Adrenal gland (tissue), 19 donors: ENCODE data around the gene SP7. TPM values are rescaled to one million over a fixed set of nuclear protein-coding genes. Genes with fewer than 3 reads are reported as not detected.
A peak's percentile ranks its signal among the peaks of the same experiment; 100 is the strongest.

Experiments
- DNase-seq, 7 donors: peaks; one replicate each; pipeline ENCODE4 v3.0.0-alpha.2; 2019 to 2020
- H3K27ac ChIP-seq, 5 donors: fragments of 200-600 bp; sonication (generic) in 4 of 5; 1 replicate in 3 of 5; 2 replicates in 2 of 5; pipeline versions ENCODE4 v1.5.1 to v1.8.0; 2016 to 2020; ENCODE audit warnings: mild to moderate bottlenecking in 1 of 5
- H3K27me3 ChIP-seq: fragments of 200-600 bp; 2 replicates; pipeline ENCODE4 v1.8.0; 2021
- H3K36me3 ChIP-seq, 2 donors: fragments of 200-600 bp; replicated peaks in 1 of 2; 1 replicate in 1 of 2; 2 replicates in 1 of 2; pipeline versions ENCODE4 v1.5.1 to v1.8.0; 2018 to 2022
- H3K4me1 ChIP-seq, 2 donors: fragments of 200-600 bp; replicated peaks in 1 of 2; 1 replicate in 1 of 2; 2 replicates in 1 of 2; pipeline versions ENCODE4 v1.5.1 to v1.8.0; 2018 to 2021
- H3K4me3 ChIP-seq, 4 donors: fragments of 200-600 bp; sonication (generic) in 3 of 4; one replicate each; pipeline ENCODE4 v1.5.1; 2016 to 2018
- H3K9me3 ChIP-seq, 3 donors: fragments of 200-600 bp; sonication (generic) in 1 of 3; replicated peaks in 1 of 3; 1 replicate in 2 of 3; 2 replicates in 1 of 3; pipeline versions ENCODE4 v1.5.1 to v1.8.0; 2016 to 2021
- CTCF ChIP-seq, 6 experiments: fragments of 450-650 bp in 4 of 6; fragments of 200-600 bp in 2 of 6; sonication (generic) in 1 of 6; IDR thresholded peaks; 1 replicate in 5 of 6; 2 replicates in 1 of 6; pipeline versions ENCODE4 v1.5.1 to v1.8.0; 2016 to 2021; ENCODE audit warnings: antibody characterized with exemption in 6 of 6, mild to moderate bottlenecking in 2 of 6, moderate library complexity in 1 of 6
- POLR2A ChIP-seq, 2 donors: fragments of 450-650 bp; IDR thresholded peaks; one replicate each; pipeline ENCODE4 v1.6.1; 2017; ENCODE audit warnings: antibody characterized with exemption in 2 of 2, mild to moderate bottlenecking in 2 of 2, moderate library complexity in 1 of 2
- WGBS, 4 donors: extraction: QIAGEN DNeasy Blood & Tissue Kit in 2 of 4; methylation state at CpG; one replicate each; pipeline versions ENCODE4 v1.1.5 to v1.1.7; 2013 to 2017; 5-methylcytosine and 5-hydroxymethylcytosine counted together
- intact Hi-C, 2 donors: fragments of 100-400 bp; cut with DNase I; formaldehyde crosslinking; loops; one replicate each; pipeline versions ENCODE4 v1.14.1 to v1.15.0; 2022 to 2023
- long read RNA-seq, 10 donors: library from polyadenylated mRNA in 3 of 10; unstranded in 2 of 10; stranded (forward) in 1 of 10; transcript quantifications; one replicate each; pipeline ENCODE4 v2.0.0 and lab custom pipeline, GENCODE V29; 2021 to 2026
- polyA plus RNA-seq, 3 donors: library from polyadenylated mRNA; stranded (reverse); fragments of 200-250 nt in 2 of 3; fragments of 350-450 nt in 1 of 3; fragmentation: Illumina TruSeq in 1 of 3; extraction: RNeasy Lipid Tissue Mini Kit (QIAGEN cat#74804) in 1 of 3; gene quantifications; one replicate each; pipeline ENCODE4 v1.2.3, GENCODE V29; 2013 to 2014
- total RNA-seq, 9 donors: library from RNA; depleted of rRNA in 4 of 9; stranded (reverse); fragments of >200 nt in 4 of 9; fragments of 120-200 nt in 1 of 9; fragmentation: NEBNext Ultra II Directional in 1 of 9; extraction: Animal tissue kit (Norgen Biotek cat#: 25700) in 1 of 9; gene quantifications; one replicate each; pipeline versions ENCODE4 v1.1.0 to v1.2.4, GENCODE V29; 2013 to 2023
- donor health status: healthy with polysubstance abuse.
- donor health status: Bipolar disorder and iron deficiency.
- donor health status: DM: yes; HTN: yes; CAD: no.
- donor health status: DM: no; HTN: no; CAD: no.
- donor health status: DM: no; HTN: no; CAD: no.
- donor health status: DM: yes; HTN: yes; CAD: no.

SP7 gene
- total RNA-seq (not detected), polyA plus RNA-seq (under 1 TPM in 1 of 3 donors, not detected in 2; 0.03 TPM)
- long read RNA-seq, donor 1: 0 reads
- long read RNA-seq, donor 2, partial matches to known transcripts: 152 of 188 reads
- long read RNA-seq, donor 2, other reads (novel, unspliced or antisense): 36 of 188 reads
- long read RNA-seq, donor 3, partial matches to known transcripts: 300 of 306 reads
- long read RNA-seq, donor 3, other reads (novel, unspliced or antisense): 6 of 306 reads
- long read RNA-seq, donor 4: 0 reads
- long read RNA-seq, donor 5: 0 reads
- long read RNA-seq, donor 6: 0 reads
- long read RNA-seq, donor 7: 0 reads
- long read RNA-seq, donor 8, partial matches to known transcripts: 739 of 853 reads
- long read RNA-seq, donor 8, other reads (novel, unspliced or antisense): 114 of 853 reads
- long read RNA-seq, donor 9: 0 reads
- long read RNA-seq, donor 10, partial matches to known transcripts: 215 of 312 reads
- long read RNA-seq, donor 10, other reads (novel, unspliced or antisense): 97 of 312 reads

GRCh38 chr12:53336181-53336681 lies at the start of gene SP7:
Gene SP7 (minus strand): TSS chr12:53336354. CDS start chr12:53335646, 708 bp downstream.
- H3K9me3 ChIP-seq: no peaks in the 10 kb centered on the region
- peaks cover 10% of the 10 kb centered on the region for H3K27me3 ChIP-seq
- no peak within 1 kb of the TSS for H3K4me3 ChIP-seq
- H3K27ac ChIP-seq: no peak within 1 kb of the TSS
- intact Hi-C loops: loop anchor here in 1 of 2 donors (5.0 kb wide), 1 partner anchor 86 kb away; the partner anchor contains the start of gene AMHR2
- DNase-seq: no peak
- 38 to 62% (median 53%) methylated on average over 8 to 15 of the region's 15 CpGs for WGBS, 4 donors
- no peaks in the 10 kb centered on the region for H3K4me1 ChIP-seq
- H3K36me3 ChIP-seq: no peaks in the 10 kb centered on the region
- TF ChIP-seq POLR2A (IDR thresholded peaks at IDR 0.05) (no peak), CTCF (IDR thresholded peaks at IDR 0.05) (no peak)

GRCh38 chr12:53383258-53383657 lies 47.1 kb upstream of the SP7 start:
- Histone ChIP-seq H3K27ac (peak overlapping the region in 1 of 5 donors; percentile 97), H3K27me3 (no peaks in the 10 kb centered on the region), H3K36me3 (peaks cover 0 to 50% of the 10 kb centered on the region in 2 donors), H3K9me3 (no peaks in the 10 kb centered on the region), H3K4me1 (peaks cover 68 to 83% of the 10 kb centered on the region in 2 donors), H3K4me3 (peak overlapping the region in 1 of 4 donors; percentile 25)
- DNase-seq: peak in 1 of 7 donors; percentile 13
- TF ChIP-seq POLR2A (IDR thresholded peaks at IDR 0.05) (no peak), CTCF (IDR thresholded peaks at IDR 0.05) (no peak)
- intact Hi-C loops: no loop called here
- 55 to 71% (median 66%) methylated on average over 2 of the region's 2 CpGs for WGBS, 4 donors

- intact Hi-C loops: no loop called here
Measured at GRCh38 chr12:53381731-53382630, 45.8 kb upstream of the SP7 start.

More at GRCh38 chr12:53381731-53382630, 45.8 kb upstream of the SP7 start:
- H3K27me3 ChIP-seq: no peaks in the 10 kb centered on the region
- no peaks in the 10 kb centered on the region for H3K9me3 ChIP-seq
- peaks cover 56 to 70% of the 10 kb centered on the region in 2 donors for H3K4me1 ChIP-seq
- 28 to 38% (median 34%) methylated on average over 6 to 9 of the region's 9 CpGs for WGBS, 4 donors
- peak overlapping the region in 2 of 4 donors; percentile 24 to 71 for H3K4me3 ChIP-seq
- TF ChIP-seq POLR2A (IDR thresholded peaks at IDR 0.05): peak in 1 of 2 donors; percentile 5
- peak; percentile 17 to 70 (median 57) for TF ChIP-seq CTCF (IDR thresholded peaks at IDR 0.05)
- peaks cover 0 to 44% of the 10 kb centered on the region in 2 donors for H3K36me3 ChIP-seq
- peak; percentile 75 to 92 (median 88) for DNase-seq
- H3K27ac ChIP-seq: peak overlapping the region; percentile 82 to 99 (median 97)
